Effector CD4-positive, alpha-beta T cell (primary cell): ENCODE results near the gene UBXN6.

Experiments
- DNase-seq: peaks from one replicate; pipeline ENCODE4 v3.0.0-alpha.2; 2020

The UBXN6 gene

DNA sequence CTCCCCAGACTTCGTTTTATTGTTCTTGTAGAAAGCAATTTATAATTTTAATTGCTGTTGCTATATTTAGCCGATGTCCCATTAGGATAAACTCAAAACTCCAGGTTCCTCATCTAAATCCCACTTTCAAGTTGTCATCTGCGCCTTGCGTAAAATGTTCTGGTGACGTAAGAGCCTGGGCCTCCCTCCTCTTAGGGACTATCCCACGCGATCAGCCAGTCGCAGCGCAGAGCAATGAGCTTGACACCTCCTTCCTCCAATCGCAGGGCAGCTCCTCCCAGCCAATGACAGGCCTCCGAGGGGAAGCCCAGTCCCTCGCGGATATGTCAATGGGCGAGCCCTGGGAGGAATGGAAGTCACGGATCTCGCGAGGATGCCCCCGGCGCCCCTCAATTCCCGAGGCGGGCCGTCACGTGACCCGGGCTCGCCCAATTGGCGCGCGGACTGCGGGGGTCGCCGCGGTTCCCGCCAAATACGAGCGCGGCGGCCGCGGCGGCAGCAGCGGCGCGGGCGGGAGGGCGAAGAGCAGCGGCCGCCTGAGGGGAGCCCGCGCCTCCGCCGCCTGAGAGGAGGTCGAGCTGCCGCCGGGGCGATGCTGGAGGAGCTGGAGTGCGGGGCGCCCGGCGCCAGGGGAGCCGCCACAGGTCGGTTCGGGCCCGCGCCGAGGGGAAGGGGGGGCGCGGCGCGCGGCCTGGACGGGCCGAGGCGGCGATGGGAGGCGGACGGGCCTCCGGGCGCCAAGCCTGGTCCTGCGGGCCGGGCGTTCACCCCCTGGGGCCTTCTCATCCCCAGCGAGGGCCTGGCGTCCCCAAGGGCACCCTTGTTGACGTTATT, 55.2 kb downstream of the UBXN6 start, which contains the start of gene CHAF1A:
Gene CHAF1A (plus strand): TSS at position 470 of the 834 bp plus-strand sequence. CDS start 123 bp downstream, at position 593.
- DNase-seq, result peak; percentile 100

DNA sequence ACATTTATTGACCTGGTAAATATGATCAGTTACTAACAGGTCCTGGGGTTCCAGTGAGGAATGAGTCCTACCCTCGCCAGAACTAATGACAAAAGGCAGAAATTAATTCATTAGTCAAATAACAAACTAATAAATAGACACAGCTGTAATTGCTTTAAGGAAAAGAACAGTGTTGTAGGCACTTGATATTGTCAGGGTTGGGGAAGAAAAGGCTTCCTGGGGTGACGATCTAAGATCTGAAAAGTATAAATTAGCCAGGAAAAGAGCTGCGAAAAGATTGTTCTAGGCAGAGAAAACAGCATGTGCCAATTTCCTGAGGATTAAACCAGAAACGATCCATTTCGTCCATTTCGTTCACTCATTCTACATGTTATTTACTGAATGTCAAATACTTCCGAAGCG, 55.8 kb downstream of the UBXN6 start:
- no peak for DNase-seq

DNA sequence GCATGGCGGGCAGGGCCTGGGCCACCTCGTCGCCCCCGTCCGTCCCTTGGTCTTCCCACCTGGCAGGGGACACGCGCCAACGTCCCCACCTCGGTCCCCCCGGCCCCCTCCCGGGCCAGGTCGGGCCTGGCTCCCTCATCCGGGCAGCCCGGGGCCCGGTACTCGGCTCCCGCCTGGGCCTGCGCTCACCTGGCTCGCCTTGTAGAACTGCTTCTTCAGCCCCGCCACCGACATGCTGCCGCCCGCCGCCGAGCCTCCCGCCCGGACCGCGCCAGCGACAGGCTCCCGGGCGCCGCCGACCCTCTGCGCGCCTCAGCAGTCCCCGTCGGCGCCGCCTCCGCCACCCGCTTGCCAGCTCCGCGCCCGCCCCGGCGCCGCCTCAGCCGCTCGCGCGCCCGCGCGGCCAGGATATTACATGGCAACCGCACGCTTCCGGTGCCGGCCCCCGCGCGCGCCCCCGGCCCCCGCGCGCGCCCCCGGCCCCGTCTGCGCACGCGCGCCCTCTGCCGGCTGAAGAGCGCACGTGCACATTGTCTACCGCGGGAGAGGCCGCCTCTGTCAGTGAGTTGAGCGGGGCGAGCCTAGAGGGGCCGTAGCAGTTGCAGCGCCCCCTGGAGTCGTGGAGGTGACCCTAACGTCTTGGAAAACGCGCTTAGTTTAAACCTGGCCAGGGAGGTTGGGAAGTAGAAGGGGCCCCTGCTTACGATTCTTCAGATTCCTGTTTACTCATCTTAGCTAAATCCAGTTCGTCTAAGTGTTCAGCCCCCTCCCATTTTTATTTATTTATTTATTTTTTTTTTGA, 57.3 kb downstream of the UBXN6 start, which contains the start of gene SH3GL1:
Gene SH3GL1 (minus strand): TSS at position 413 of the 802 bp plus-strand sequence. CDS start 179 bp downstream, at position 234.
- DNase-seq, result peak; percentile 91

DNA sequence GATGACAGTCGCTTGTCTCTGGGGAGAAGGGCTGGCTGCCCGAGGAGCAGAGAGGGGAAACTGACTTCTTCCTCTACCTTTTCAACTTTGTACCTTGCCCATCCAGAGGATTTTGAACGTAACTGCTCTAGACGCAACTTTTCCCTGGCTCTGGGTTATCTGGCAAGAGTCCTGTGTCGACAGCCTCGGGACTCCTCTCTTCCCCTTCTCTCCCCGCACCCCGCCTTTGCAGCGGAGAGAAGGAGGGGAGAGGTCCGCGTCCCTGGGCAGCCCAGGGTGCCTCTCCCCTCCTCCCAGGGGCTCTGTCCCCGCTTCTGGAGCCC, 57.8 kb downstream of the UBXN6 start:
- no peak for DNase-seq

DNA sequence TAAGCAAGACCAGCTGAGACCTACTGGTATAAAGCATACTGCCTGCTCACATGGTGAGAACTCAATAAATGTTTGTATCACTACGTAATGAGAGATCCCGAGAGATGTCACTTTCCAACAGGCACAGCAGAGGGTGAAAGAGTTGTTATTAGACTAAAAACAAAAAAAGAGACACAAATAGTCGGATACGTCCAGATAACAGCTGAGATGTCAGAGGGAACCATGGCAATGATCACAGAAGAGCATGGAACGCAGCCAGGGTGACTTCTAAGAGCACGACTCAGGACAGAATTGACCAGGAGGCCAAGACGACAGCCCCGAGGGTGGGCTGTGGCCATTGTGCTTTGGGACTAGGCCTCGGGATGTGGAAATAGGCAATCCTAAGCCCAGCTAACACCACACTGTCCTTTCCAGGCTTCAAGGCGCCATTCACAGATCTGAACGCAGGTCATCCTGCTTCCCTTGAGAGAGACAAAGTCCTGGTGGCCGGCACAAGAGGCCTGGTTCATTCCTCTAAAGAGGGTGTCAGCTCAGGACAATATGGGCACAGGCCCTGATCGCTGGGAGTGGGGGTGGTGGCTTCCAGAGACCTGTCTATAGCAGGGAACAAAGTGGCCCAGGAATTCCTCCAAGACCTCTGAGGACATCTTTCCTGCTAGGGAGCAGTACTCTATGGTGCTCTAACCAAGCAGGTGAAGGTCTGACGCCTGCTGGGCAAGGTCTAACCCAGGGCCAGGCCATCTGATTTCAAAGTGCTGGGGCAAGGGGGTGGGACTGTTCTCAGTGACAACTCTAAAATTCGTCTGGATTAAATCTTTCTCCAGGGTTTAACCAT, 60.4 kb downstream of the UBXN6 start:
- DNase-seq, result no peak
